GM12891 (cell line): ENCODE results near the gene TBP.

Source experiments
- POLR2A ChIP-seq: IDR thresholded peaks from 2 replicates; pipeline ENCODE4 v1.6.1; 2011; ENCODE audit warnings: low read depth, low read length, control low read depth
- POLR2AphosphoS5 ChIP-seq: IDR thresholded peaks from 2 replicates; pipeline ENCODE4 v1.6.1; 2011; ENCODE audit warnings: low read depth, low read length, control low read depth
- TAF1 ChIP-seq: IDR thresholded peaks from 2 replicates; pipeline ENCODE4 v1.6.1; 2011; ENCODE audit warnings: low read depth, low read length, control low read depth

- TF ChIP-seq TAF1, result no peak
- TF ChIP-seq POLR2AphosphoS5, result no peak
- TF ChIP-seq POLR2A, result no peak
Observed at GRCh38 chr6:170509723-170510018, 44.5 kb upstream of the TBP start.
